Prostate gland (tissue), 2 donors: Measurements from ENCODE around the gene RUNX2.

Experiments used
- POLR2A ChIP-seq: fragments of 450-650 bp; IDR thresholded peaks from one replicate; pipeline ENCODE4 v1.6.1; 2016; ENCODE audit warnings: antibody characterized with exemption, mild to moderate bottlenecking
- TF ChIP-seq, protein P1 (sequence below), 4 experiments: fragments of 200-600 bp in 2 of 4; fragments of 450-650 bp in 2 of 4; sonication (generic) in 2 of 4; IDR thresholded peaks; 1 replicate in 3 of 4; 2 replicates in 1 of 4; pipeline ENCODE4 v1.5.1; 2016 to 2019; ENCODE audit warnings: antibody characterized with exemption in 4 of 4, mild to moderate bottlenecking in 2 of 4, moderate library complexity in 2 of 4

GRCh38 chr6:45545416-45545815 lies 217.3 kb downstream of the RUNX2 start:
- TF ChIP-seq, protein P1, sequence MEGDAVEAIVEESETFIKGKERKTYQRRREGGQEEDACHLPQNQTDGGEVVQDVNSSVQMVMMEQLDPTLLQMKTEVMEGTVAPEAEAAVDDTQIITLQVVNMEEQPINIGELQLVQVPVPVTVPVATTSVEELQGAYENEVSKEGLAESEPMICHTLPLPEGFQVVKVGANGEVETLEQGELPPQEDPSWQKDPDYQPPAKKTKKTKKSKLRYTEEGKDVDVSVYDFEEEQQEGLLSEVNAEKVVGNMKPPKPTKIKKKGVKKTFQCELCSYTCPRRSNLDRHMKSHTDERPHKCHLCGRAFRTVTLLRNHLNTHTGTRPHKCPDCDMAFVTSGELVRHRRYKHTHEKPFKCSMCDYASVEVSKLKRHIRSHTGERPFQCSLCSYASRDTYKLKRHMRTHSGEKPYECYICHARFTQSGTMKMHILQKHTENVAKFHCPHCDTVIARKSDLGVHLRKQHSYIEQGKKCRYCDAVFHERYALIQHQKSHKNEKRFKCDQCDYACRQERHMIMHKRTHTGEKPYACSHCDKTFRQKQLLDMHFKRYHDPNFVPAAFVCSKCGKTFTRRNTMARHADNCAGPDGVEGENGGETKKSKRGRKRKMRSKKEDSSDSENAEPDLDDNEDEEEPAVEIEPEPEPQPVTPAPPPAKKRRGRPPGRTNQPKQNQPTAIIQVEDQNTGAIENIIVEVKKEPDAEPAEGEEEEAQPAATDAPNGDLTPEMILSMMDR (IDR thresholded peaks at IDR 0.05): no peak
- no peak for TF ChIP-seq POLR2A
